ENCODE measurements around the gene ZNF208.
"Not testable (repeated sequence)": the region's sequence is repeated elsewhere in the genome, so short reads cannot be mapped to it uniquely, and the experiment has no call there.

The ZNF208 gene

DNA sequence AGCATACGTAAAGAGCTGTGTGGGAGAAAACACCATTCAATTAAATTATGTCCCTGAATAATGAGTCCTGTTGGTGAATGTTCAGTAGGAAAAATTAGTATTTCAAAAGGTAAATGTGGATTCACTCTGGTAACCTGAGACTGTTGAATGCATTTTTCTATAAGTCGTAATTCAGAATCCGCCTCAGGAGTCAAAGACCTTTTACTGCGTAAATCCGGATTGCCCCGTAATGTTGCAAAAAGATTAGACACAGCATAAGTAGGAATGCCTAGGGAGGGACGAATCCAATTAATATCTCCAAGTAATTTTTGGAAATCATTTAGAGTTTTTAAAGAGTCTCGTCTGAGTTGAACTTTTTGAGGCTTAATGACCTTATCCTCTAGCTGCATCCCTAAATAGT is 126.0 kb downstream of the ZNF208 start:
- DNase-seq (ENCODE audit: low read depth in 3 of 3) = not testable (repeated sequence)

DNA sequence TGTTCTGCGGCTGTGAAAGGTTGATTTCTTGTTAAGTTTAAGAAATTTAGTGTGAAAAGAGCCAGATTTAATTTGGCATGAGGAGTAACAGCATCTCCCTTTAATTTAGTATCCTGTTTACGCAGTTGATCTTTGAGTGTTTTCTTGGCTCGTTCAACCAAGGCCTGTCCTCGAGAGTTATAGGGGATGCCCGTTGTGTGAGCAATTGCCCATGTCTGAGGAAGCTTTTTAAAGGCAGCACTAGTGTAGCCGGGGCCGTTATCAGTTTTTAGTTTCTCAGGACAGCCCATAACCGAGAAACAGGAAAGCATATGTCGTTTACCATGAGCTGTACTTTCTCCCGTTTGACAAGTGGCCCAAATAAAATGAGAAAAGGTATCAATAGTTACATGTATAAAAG is 127.2 kb downstream of the ZNF208 start:
- DNase-seq (ENCODE audit: low read depth in 3 of 3) = no peak
